Osteocyte (in vitro differentiated cells): Measurements from ENCODE around the gene PZP. TPM values are rescaled to one million over a fixed set of nuclear protein-coding genes. Genes with fewer than 3 reads are reported as not detected.

ENCODE experiments used
- DNase-seq: peaks from one replicate; pipeline ENCODE4 v3.0.0; 2021; ENCODE audit warnings: mixed read lengths; ENCODE audit not compliant: unreplicated experiment; ENCODE audit errors: extremely low spot score
- H3K27ac Mint-ChIP-seq: one replicate; pipeline ENCODE4 v1.8.0; 2021; ENCODE audit warnings: mild to moderate bottlenecking, mixed read lengths; ENCODE audit not compliant: unreplicated experiment
- H3K27me3 Mint-ChIP-seq: one replicate; pipeline ENCODE4 v1.8.0; 2021; ENCODE audit warnings: mixed read lengths; ENCODE audit not compliant: unreplicated experiment
- H3K36me3 Mint-ChIP-seq: one replicate; pipeline ENCODE4 v1.8.0; 2021; ENCODE audit warnings: mixed read lengths; ENCODE audit not compliant: unreplicated experiment
- H3K4me1 Mint-ChIP-seq: one replicate; pipeline ENCODE4 v1.8.0; 2021; ENCODE audit warnings: mixed read lengths; ENCODE audit not compliant: unreplicated experiment
- H3K4me3 Mint-ChIP-seq: one replicate; pipeline ENCODE4 v1.8.0; 2021; ENCODE audit warnings: mild to moderate bottlenecking, moderate library complexity, mixed read lengths; ENCODE audit not compliant: unreplicated experiment
- H3K9me3 Mint-ChIP-seq: one replicate; pipeline ENCODE4 v1.8.0; 2021; ENCODE audit warnings: mixed read lengths; ENCODE audit not compliant: unreplicated experiment
- CTCF ChIP-seq: fragments of 200-600 bp; sonication (generic); IDR thresholded peaks from 2 replicates; pipeline ENCODE4 v1.5.0; 2021; ENCODE audit warnings: antibody characterized with exemption, mild to moderate bottlenecking, moderate library complexity
- total RNA-seq: library from RNA; stranded (reverse); gene quantifications from 2 replicates; pipeline ENCODE4 v1.2.1, GENCODE V29; 2021

PZP gene
- total RNA-seq, 1 donor from 2014 or later, result not detected

- Mint-ChIP-seq H3K36me3 (no peaks in the 10 kb centered on the region), H3K9me3 (no peaks in the 10 kb centered on the region), H3K27ac (no peak overlapping the region), H3K27me3 (peaks cover 4% of the 10 kb centered on the region), H3K4me3 (no peak overlapping the region), H3K4me1 (no peaks in the 10 kb centered on the region)
- DNase-seq, result no peak
- TF ChIP-seq CTCF, result no peak
Observed at GRCh38 chr12:9204380-9204779, 3.8 kb downstream of the PZP start.

GRCh38 chr12:9198012-9198411 is 10.2 kb downstream of the PZP start:
- DNase-seq, result no peak
- no peak overlapping the region for H3K4me3 Mint-ChIP-seq
- peaks cover 6% of the 10 kb centered on the region for H3K27me3 Mint-ChIP-seq
- TF ChIP-seq CTCF, result no peak
- no peaks in the 10 kb centered on the region for H3K36me3 Mint-ChIP-seq
- H3K27ac Mint-ChIP-seq, result no peak overlapping the region
- H3K9me3 Mint-ChIP-seq, result no peaks in the 10 kb centered on the region
- H3K4me1 Mint-ChIP-seq, result no peaks in the 10 kb centered on the region

- H3K27me3 Mint-ChIP-seq, result no peaks in the 10 kb centered on the region
- H3K4me1 Mint-ChIP-seq, result no peaks in the 10 kb centered on the region
- DNase-seq, result no peak
- H3K4me3 Mint-ChIP-seq, result no peak overlapping the region
- H3K27ac Mint-ChIP-seq, result no peak overlapping the region
- no peaks in the 10 kb centered on the region for H3K36me3 Mint-ChIP-seq
- H3K9me3 Mint-ChIP-seq, result peaks cover 10% of the 10 kb centered on the region
- no peak for TF ChIP-seq CTCF
Observed at GRCh38 chr12:9184276-9184675, 23.9 kb downstream of the PZP start.

- no peak for DNase-seq
- Mint-ChIP-seq H3K36me3 (no peaks in the 10 kb centered on the region), H3K9me3 (peaks cover 5% of the 10 kb centered on the region), H3K27me3 (no peaks in the 10 kb centered on the region), H3K4me3 (no peak overlapping the region), H3K4me1 (no peaks in the 10 kb centered on the region), H3K27ac (no peak overlapping the region)
- TF ChIP-seq CTCF, result no peak
Observed at GRCh38 chr12:9180810-9181209, 27.4 kb downstream of the PZP start.

- Mint-ChIP-seq H3K4me1 (no peaks in the 10 kb centered on the region), H3K36me3 (no peaks in the 10 kb centered on the region), H3K27ac (no peak overlapping the region), H3K27me3 (no peaks in the 10 kb centered on the region), H3K4me3 (no peak overlapping the region), H3K9me3 (peaks cover 10% of the 10 kb centered on the region)
- no peak for TF ChIP-seq CTCF
- no peak for DNase-seq
Observed at GRCh38 chr12:9179781-9180180, 28.4 kb downstream of the PZP start.
